ENCODE data around the gene SMYD2. TPM values are rescaled to one million over a fixed set of nuclear protein-coding genes. Genes with fewer than 3 reads are reported as not detected.

The SMYD2 gene
- total and polyA plus RNA-seq, 2 donors (not counting 3 experiments of a cell fraction or from before 2014, with no cell fraction given): 8.0 to 20.9 TPM

GRCh38 chr1:214310010-214310409 is 29.1 kb downstream of the SMYD2 start:
- BruUV-seq (replicated peaks): no TSS peak
- Histone ChIP-seq H3K27ac (ENCODE audit: insufficient read depth, low read depth, low read length) (no peak overlapping the region), H3K9me3 (replicated peaks; ENCODE audit: control insufficient read depth, insufficient read depth, low read length) (no peaks in the 10 kb centered on the region), H3K79me2 (ENCODE audit: control insufficient read depth, insufficient read depth, low read length) (no peaks in the 10 kb centered on the region), H3K27me3 (ENCODE audit: control insufficient read depth in 2 of 2, insufficient read depth in 2 of 2, low read length in 2 of 2) (no peaks in the 10 kb centered on the region), H3K4me2 (ENCODE audit: insufficient read depth, low read length) (no peak overlapping the region), H3K4me3 (replicated peaks in 1 of 3; ENCODE audit: insufficient read depth in 1 of 3, low read depth in 1 of 3, low read length in 3 of 3) (no peak overlapping the region), H4K20me1 (replicated peaks; ENCODE audit: control insufficient read depth, extremely low read depth, insufficient read depth, low read length) (no peaks in the 10 kb centered on the region), H2AFZ (ENCODE audit: low read depth, low read length) (no peak overlapping the region), H3K9ac (replicated peaks; ENCODE audit: extremely low read depth, insufficient read depth, low read length) (no peak overlapping the region), H3K9me1 (replicated peaks; ENCODE audit: control insufficient read depth, extremely low read depth, insufficient read depth, low read length) (no peaks in the 10 kb centered on the region), H3K4me1 (ENCODE audit: control insufficient read depth, extremely low read depth, insufficient read depth, low read length) (no peaks in the 10 kb centered on the region), H3K36me3 (ENCODE audit: control insufficient read depth in 2 of 2, extremely low read depth in 1 of 2, insufficient read depth in 2 of 2, low read length in 2 of 2) (no peaks in the 10 kb centered on the region)
- FAIRE-seq: no peak
- no peak for DNase-seq (ENCODE audit: low read depth, low spot score)
- intact Hi-C loops (cut with micrococcal nuclease) (no loop called here), dilution Hi-C loops (cut with MboI; ENCODE audit: extremely low pct_ligation_motif_present, low sequenced_read_pairs) (no loop called here)
- POLR2A ChIA-PET: no interaction called here
- CTCF ChIA-PET: no interaction called here
- TF ChIP-seq FOS (IDR thresholded peaks at IDR 0.05; ENCODE audit: borderline replicate concordance, insufficient read depth, low read length): no peak
- no peak for TF ChIP-seq JUN (IDR thresholded peaks at IDR 0.05; ENCODE audit: borderline replicate concordance, insufficient read depth, insufficient read length, low read depth)
- no peak for TF ChIP-seq MYC (IDR thresholded peaks at IDR 0.05; ENCODE audit: low read depth, low read length)
- TF ChIP-seq, protein P1, sequence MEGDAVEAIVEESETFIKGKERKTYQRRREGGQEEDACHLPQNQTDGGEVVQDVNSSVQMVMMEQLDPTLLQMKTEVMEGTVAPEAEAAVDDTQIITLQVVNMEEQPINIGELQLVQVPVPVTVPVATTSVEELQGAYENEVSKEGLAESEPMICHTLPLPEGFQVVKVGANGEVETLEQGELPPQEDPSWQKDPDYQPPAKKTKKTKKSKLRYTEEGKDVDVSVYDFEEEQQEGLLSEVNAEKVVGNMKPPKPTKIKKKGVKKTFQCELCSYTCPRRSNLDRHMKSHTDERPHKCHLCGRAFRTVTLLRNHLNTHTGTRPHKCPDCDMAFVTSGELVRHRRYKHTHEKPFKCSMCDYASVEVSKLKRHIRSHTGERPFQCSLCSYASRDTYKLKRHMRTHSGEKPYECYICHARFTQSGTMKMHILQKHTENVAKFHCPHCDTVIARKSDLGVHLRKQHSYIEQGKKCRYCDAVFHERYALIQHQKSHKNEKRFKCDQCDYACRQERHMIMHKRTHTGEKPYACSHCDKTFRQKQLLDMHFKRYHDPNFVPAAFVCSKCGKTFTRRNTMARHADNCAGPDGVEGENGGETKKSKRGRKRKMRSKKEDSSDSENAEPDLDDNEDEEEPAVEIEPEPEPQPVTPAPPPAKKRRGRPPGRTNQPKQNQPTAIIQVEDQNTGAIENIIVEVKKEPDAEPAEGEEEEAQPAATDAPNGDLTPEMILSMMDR (IDR thresholded peaks at IDR 0.05; ENCODE audit: extremely low read depth in 1 of 2, insufficient read depth in 1 of 2, low read depth in 1 of 2, low read length in 2 of 2): no peak
- no peak for TF ChIP-seq MAX (IDR thresholded peaks at IDR 0.05; ENCODE audit: insufficient read depth, insufficient read length)
- no peak for TF ChIP-seq EZH2 (IDR thresholded peaks at IDR 0.05; ENCODE audit: borderline replicate concordance, low read depth, low read length, severe bottlenecking)
- TF ChIP-seq POLR2A (IDR thresholded peaks at IDR 0.05; ENCODE audit: low read depth, low read length): no peak
- no peak for TF ChIP-seq GATA2 (IDR thresholded peaks at IDR 0.05; ENCODE audit: insufficient read depth, insufficient read length, low read depth, low read length)
- no peak for TF ChIP-seq POLR2AphosphoS5 (IDR thresholded peaks at IDR 0.05; ENCODE audit: insufficient read depth, low read depth, low read length)
